HFFc6 (cell line): ENCODE data around the gene KRT84. TPM values are rescaled to one million over a fixed set of nuclear protein-coding genes. Genes with fewer than 3 reads are reported as not detected.
A peak's percentile ranks its signal among the peaks of the same experiment; 100 is the strongest.

ENCODE experiments used
- DNase-seq: peaks from one replicate; pipeline ENCODE4 v3.0.0-alpha.2; 2018
- H3K27ac Mint-ChIP-seq: 2 replicates; pipeline ENCODE4 v1.8.0; 2020; ENCODE audit warnings: mild to moderate bottlenecking, mixed read lengths
- H3K27me3 Mint-ChIP-seq: 2 replicates; pipeline ENCODE4 v1.8.0; 2021; ENCODE audit warnings: mild to moderate bottlenecking, moderate library complexity, mixed read lengths; ENCODE audit not compliant: insufficient read depth
- H3K36me3 Mint-ChIP-seq: 2 replicates; pipeline ENCODE4 v1.8.0; 2021; ENCODE audit warnings: low read depth, mixed read lengths
- H3K4me1 Mint-ChIP-seq: 2 replicates; pipeline ENCODE4 v1.8.0; 2020; ENCODE audit warnings: low read depth, mixed read lengths
- H3K4me3 Mint-ChIP-seq: 2 replicates; pipeline ENCODE4 v1.8.0; 2020; ENCODE audit warnings: mild to moderate bottlenecking, moderate library complexity, mixed read lengths
- H3K9me3 Mint-ChIP-seq: 2 replicates; pipeline ENCODE4 v1.8.0; 2020; ENCODE audit warnings: mild to moderate bottlenecking, mixed read lengths
- total RNA-seq, 6 experiments: library from RNA; stranded (reverse); fragmentation: NEBNext Ultra II Directional; extraction: Animal tissue kit (Norgen Biotek cat#: 25700); gene quantifications; 2 replicates in 1 of 6; 3 replicates in 5 of 6; pipeline ENCODE4 v1.2.3, GENCODE V29; 2021
- TF ChIP-seq, protein P1 (sequence below): fragments of 200-600 bp; sonication (generic); IDR thresholded peaks from 2 replicates; pipeline ENCODE4 v1.5.0; 2021; ENCODE audit warnings: antibody characterized with exemption, mild to moderate bottlenecking

The KRT84 gene
- total RNA-seq, 6 experiments from 2014 or later, result not detected

DNA sequence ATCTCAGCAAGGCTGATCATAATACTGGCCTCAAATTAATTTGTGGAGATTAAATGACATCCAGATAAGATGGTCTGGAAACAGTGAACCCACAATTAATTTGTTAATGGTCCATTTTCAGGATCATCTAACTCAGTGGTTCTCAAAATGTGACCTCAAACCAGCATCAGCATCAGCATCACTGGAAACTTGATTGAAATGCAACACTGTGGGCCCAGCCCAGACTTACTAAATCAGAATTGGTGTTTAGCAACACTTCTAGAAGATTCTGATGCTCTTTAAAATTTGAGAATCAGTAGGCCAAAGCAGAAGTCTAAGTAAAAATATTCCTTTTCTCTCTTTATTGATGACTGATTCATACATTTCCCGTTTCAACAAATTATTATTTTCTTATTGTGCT is 31.3 kb upstream of the KRT84 start:
- no peak overlapping the region for H3K4me3 Mint-ChIP-seq
- TF ChIP-seq, protein P1, sequence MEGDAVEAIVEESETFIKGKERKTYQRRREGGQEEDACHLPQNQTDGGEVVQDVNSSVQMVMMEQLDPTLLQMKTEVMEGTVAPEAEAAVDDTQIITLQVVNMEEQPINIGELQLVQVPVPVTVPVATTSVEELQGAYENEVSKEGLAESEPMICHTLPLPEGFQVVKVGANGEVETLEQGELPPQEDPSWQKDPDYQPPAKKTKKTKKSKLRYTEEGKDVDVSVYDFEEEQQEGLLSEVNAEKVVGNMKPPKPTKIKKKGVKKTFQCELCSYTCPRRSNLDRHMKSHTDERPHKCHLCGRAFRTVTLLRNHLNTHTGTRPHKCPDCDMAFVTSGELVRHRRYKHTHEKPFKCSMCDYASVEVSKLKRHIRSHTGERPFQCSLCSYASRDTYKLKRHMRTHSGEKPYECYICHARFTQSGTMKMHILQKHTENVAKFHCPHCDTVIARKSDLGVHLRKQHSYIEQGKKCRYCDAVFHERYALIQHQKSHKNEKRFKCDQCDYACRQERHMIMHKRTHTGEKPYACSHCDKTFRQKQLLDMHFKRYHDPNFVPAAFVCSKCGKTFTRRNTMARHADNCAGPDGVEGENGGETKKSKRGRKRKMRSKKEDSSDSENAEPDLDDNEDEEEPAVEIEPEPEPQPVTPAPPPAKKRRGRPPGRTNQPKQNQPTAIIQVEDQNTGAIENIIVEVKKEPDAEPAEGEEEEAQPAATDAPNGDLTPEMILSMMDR, result no peak
- H3K27ac Mint-ChIP-seq, result no peak overlapping the region
- H3K4me1 Mint-ChIP-seq, result peaks cover 9% of the 10 kb centered on the region
- H3K27me3 Mint-ChIP-seq, result peaks cover 26% of the 10 kb centered on the region
- H3K9me3 Mint-ChIP-seq, result no peaks in the 10 kb centered on the region
- no peaks in the 10 kb centered on the region for H3K36me3 Mint-ChIP-seq
- DNase-seq, result no peak

DNA sequence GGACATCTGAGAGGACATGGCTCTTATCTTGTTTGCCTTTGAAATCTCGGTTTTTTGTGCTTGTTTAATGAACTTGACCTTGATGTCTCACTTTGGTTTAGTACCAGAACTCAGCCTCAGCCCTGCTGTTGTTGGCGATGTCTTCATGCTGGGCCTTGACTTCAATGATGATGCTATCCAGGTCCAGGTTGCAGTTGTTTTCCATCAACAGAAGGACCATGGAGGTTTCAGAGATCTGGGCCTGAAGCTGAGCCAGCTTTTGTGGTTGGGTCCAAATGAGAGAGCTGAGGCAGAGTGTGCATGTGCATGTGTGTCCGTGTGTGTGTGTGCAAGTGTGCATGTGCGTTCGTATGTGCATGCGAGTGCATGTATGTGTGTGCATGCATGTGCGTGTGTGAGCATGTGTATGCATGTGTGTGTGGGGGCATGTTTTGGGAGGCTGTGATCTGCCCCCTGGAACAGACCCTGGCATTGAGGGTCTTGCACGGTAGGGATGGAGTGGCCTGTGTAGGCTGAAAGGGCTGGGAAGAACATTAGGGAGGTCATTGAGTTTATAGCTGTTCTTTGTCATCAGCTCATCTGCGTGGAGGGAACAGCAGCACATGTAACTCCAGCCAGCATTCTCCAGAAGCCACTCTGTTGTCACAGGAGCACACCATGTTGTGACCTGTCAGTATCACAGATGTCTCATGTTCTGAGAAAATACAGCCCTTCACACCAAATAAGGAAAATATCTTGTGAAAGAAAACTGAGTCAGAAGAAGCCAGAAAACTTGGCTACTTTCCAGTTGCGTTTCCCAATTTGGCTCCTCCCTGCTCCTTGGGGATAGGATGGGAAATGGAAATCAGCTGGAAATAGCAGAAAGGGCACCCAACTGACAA is 30.7 kb upstream of the KRT84 start:
- DNase-seq, result peak; percentile 33
- Mint-ChIP-seq H3K4me1 (peaks cover 9% of the 10 kb centered on the region), H3K4me3 (no peak overlapping the region), H3K27ac (no peak overlapping the region), H3K36me3 (no peaks in the 10 kb centered on the region), H3K27me3 (peaks cover 28% of the 10 kb centered on the region), H3K9me3 (no peaks in the 10 kb centered on the region)
- TF ChIP-seq, protein P1, result no peak

DNA sequence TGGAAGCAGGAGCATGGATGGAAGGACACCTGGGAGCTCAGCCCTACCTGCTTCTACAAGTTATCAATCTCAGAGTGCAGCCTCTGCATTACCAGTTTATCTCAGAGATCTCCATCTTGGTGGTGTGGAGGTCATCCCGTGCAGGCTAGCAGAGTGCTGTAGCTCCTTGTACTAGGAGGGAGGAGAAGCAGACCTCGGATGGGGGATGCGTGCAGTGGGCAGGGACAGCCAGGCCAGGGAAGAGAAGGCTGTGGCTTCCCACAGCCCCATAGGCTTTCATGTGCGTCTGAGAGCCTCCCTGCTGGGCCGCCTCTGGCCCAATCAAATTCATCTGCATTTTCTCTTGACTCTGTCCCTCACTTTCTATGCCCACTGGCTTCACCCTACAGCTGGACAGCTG is 29.5 kb upstream of the KRT84 start:
- no peak overlapping the region for H3K4me3 Mint-ChIP-seq
- H3K27me3 Mint-ChIP-seq, result peaks cover 25% of the 10 kb centered on the region
- TF ChIP-seq, protein P1, result no peak
- H3K4me1 Mint-ChIP-seq, result peaks cover 9% of the 10 kb centered on the region
- H3K9me3 Mint-ChIP-seq, result no peaks in the 10 kb centered on the region
- no peaks in the 10 kb centered on the region for H3K36me3 Mint-ChIP-seq
- no peak overlapping the region for H3K27ac Mint-ChIP-seq
- DNase-seq, result no peak

DNA sequence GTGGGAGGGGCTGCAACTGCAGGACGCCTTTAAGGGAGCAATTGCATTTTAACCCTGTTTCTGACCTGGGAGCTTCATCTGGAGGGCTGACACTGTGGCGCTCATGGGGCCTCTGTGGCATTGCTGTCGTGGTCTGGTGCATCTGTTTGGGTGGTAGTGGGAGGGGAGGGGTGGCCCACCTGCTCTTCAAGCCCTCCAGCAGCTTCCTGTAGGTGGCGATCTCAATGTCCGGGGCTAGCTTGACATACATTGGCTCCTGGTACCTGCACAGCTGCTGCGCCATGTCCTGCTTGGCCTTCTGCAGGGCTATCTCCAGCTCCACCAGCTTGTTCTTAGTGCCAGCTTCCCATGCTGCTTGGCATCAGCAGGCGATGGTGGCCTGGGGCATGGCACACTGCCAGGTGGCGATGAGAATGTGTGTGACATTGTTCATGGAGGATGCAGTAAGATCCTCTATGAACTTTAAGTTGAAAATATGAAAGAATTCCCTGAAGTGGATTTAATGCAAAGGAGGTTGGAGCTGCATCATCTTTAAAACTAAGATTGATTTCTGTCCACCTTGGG is 28.4 kb upstream of the KRT84 start:
- no peak for DNase-seq
- H3K27ac Mint-ChIP-seq, result no peak overlapping the region
- peaks cover 9% of the 10 kb centered on the region for H3K4me1 Mint-ChIP-seq
- H3K4me3 Mint-ChIP-seq, result no peak overlapping the region
- TF ChIP-seq, protein P1, result no peak; the same call in 1 of the 2 replicates
- peaks cover 24% of the 10 kb centered on the region for H3K27me3 Mint-ChIP-seq
- no peaks in the 10 kb centered on the region for H3K9me3 Mint-ChIP-seq
- H3K36me3 Mint-ChIP-seq, result no peaks in the 10 kb centered on the region

DNA sequence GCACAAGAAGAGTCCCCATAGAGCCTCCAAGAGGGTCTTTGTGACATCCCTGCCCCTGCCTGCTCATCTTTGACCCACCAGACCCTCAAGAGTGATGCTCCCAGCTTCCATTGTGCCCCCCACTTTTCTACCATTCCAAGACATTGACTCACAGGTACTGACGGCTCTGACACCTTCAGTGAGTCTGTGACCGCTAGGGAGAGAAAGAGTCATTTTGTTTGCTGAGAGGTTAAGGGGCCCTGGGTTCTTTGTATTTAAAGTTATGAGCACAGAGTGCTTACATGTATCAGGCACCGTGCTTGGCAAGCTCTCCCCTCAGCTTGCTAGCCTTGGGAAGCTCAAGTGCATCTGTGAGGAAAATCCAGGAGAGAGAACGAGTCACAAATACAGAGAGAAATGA is 27.8 kb upstream of the KRT84 start:
- TF ChIP-seq, protein P1, result no peak
- no peaks in the 10 kb centered on the region for H3K9me3 Mint-ChIP-seq
- no peaks in the 10 kb centered on the region for H3K36me3 Mint-ChIP-seq
- peaks cover 9% of the 10 kb centered on the region for H3K4me1 Mint-ChIP-seq
- no peak overlapping the region for H3K4me3 Mint-ChIP-seq
- no peak overlapping the region for H3K27ac Mint-ChIP-seq
- peaks cover 29% of the 10 kb centered on the region for H3K27me3 Mint-ChIP-seq
- DNase-seq, result no peak
